Thoracic aorta (tissue), 2 donors: ENCODE results near the gene FGF8. TPM values are rescaled to one million over a fixed set of nuclear protein-coding genes. Genes with fewer than 3 reads are reported as not detected.

Source experiments
- ATAC-seq: fragments of 150-250 bp; one replicate; pipeline ENCODE4 v1.8.0; 2017; ENCODE audit warnings: low read depth; ENCODE audit not compliant: insufficient number of reproducible peaks, low FRiP score
- DNase-seq: peaks from one replicate; pipeline ENCODE4 v3.0.0-alpha.2; 2020; ENCODE audit warnings: low spot score
- H3K27ac ChIP-seq, 2 donors: fragments of 200-600 bp; sonication (generic); 1 replicate in 1 of 2; 2 replicates in 1 of 2; pipeline ENCODE4 v1.5.1; 2016; ENCODE audit warnings: mild to moderate bottlenecking in 2 of 2, moderate library complexity in 2 of 2
- H3K27me3 ChIP-seq: fragments of 200-600 bp; sonication (generic); replicated peaks from 2 replicates; pipeline ENCODE4 v1.6.0; 2016; ENCODE audit warnings: mild to moderate bottlenecking; ENCODE audit not compliant: insufficient read depth
- H3K36me3 ChIP-seq: fragments of 200-600 bp; sonication (generic); one replicate; pipeline ENCODE4 v1.5.1; 2016
- H3K4me1 ChIP-seq, 2 donors: fragments of 200-600 bp; sonication (generic); 1 replicate in 1 of 2; 2 replicates in 1 of 2; pipeline versions ENCODE4 v1.5.1 to v1.6.0; 2016; ENCODE audit warnings: low read depth in 2 of 2, mild to moderate bottlenecking in 1 of 2; ENCODE audit not compliant: control insufficient read depth in 1 of 2
- H3K4me3 ChIP-seq: fragments of 200-600 bp; sonication (generic); 2 replicates; pipeline ENCODE4 v1.5.1; 2016; ENCODE audit warnings: mild to moderate bottlenecking
- H3K9me3 ChIP-seq: fragments of 200-600 bp; sonication (generic); 2 replicates; pipeline ENCODE4 v1.5.1; 2016
- CTCF ChIP-seq: fragments of 200-600 bp; sonication (generic); IDR thresholded peaks from one replicate; pipeline ENCODE4 v1.5.1; 2019; ENCODE audit warnings: antibody characterized with exemption
- total RNA-seq, 2 donors: library from RNA; depleted of rRNA; stranded (reverse); fragments of >200 nt; gene quantifications; one replicate each; pipeline versions ENCODE4 v1.1.0 to v1.2.3, GENCODE V29; 2016

The FGF8 gene
- total RNA-seq, 2 donors from 2014 or later, result not detected

- H3K4me3 ChIP-seq, result peak overlapping the region; percentile 71
- no peak for TF ChIP-seq CTCF
- no peak overlapping the region for H3K27ac ChIP-seq
- no peak for ATAC-seq
- no peak for DNase-seq
- H3K9me3 ChIP-seq, result no peaks in the 10 kb centered on the region
- H3K36me3 ChIP-seq, result no peaks in the 10 kb centered on the region
- peaks cover 8% of the 10 kb centered on the region for H3K27me3 ChIP-seq
- peaks cover 18 to 55% of the 10 kb centered on the region in 2 donors for H3K4me1 ChIP-seq
Measured at GRCh38 chr10:101778781-101779543, 3.0 kb upstream of the FGF8 start.

GRCh38 chr10:101778151-101778780, 2.4 kb upstream of the FGF8 start:
- DNase-seq (no peak), ATAC-seq (no peak)
- no peak overlapping the region for H3K27ac ChIP-seq
- no peaks in the 10 kb centered on the region for H3K36me3 ChIP-seq
- H3K4me1 ChIP-seq, result peaks cover 13 to 48% of the 10 kb centered on the region in 2 donors
- no peaks in the 10 kb centered on the region for H3K9me3 ChIP-seq
- peaks cover 8% of the 10 kb centered on the region for H3K27me3 ChIP-seq
- no peak overlapping the region for H3K4me3 ChIP-seq
- no peak for TF ChIP-seq CTCF

- Histone ChIP-seq H3K27me3 (peaks cover 8% of the 10 kb centered on the region), H3K9me3 (no peaks in the 10 kb centered on the region), H3K36me3 (no peaks in the 10 kb centered on the region), H3K4me1 (peaks cover 13 to 44% of the 10 kb centered on the region in 2 donors), H3K27ac (no peak overlapping the region), H3K4me3 (no peak overlapping the region)
- no peak for TF ChIP-seq CTCF
- ATAC-seq, result no peak
- no peak for DNase-seq
Measured at GRCh38 chr10:101777619-101778145, 1.8 kb upstream of the FGF8 start.

- DNase-seq (no peak), ATAC-seq (no peak)
- Histone ChIP-seq H3K36me3 (no peaks in the 10 kb centered on the region), H3K9me3 (no peaks in the 10 kb centered on the region), H3K4me3 (peak overlapping the region; percentile 23), H3K4me1 (peaks cover 13 to 33% of the 10 kb centered on the region in 2 donors), H3K27me3 (peaks cover 8% of the 10 kb centered on the region), H3K27ac (no peak overlapping the region)
- no peak for TF ChIP-seq CTCF
Measured at GRCh38 chr10:101776161-101776817, 375 bp upstream of the FGF8 start.
